Epithelial cell of proximal tubule (primary cell): Measurements from ENCODE around the gene PAK3. TPM values are rescaled to one million over a fixed set of nuclear protein-coding genes. Genes with fewer than 3 reads are reported as not detected.

ENCODE experiments used
- DNase-seq: peaks from one replicate; pipeline ENCODE4 v3.0.0-alpha.2; 2011; ENCODE audit warnings: low read depth
- H3K4me3 ChIP-seq: 2 replicates; pipeline ENCODE4 v1.5.1; 2011; ENCODE audit warnings: low read depth, mild to moderate bottlenecking, low read length
- CTCF ChIP-seq: conservative IDR thresholded peaks from 2 replicates; pipeline ENCODE4 v1.5.1; 2012; ENCODE audit warnings: low read depth, mild to moderate bottlenecking, low read length
- total RNA-seq: library from RNA; depleted of rRNA; stranded (reverse); fragments of >200 nt; gene quantifications from 2 replicates; pipeline ENCODE4 v1.2.3, GENCODE V29; 2015

Gene PAK3
- 4.3 and 4.5 TPM in 2 replicates for total RNA-seq

- peak within 1 kb of the TSS; percentile 57 for H3K4me3 ChIP-seq
- no peak for TF ChIP-seq CTCF
- DNase-seq = peak; percentile 25
Measured at GRCh38 chrX:111095974-111096895, at the start of gene PAK3. TSS of gene PAK3 (plus strand) at chrX:111096191. CDS start at chrX:111123104, 26,913 bp downstream.

- no peak overlapping the region for H3K4me3 ChIP-seq
- no peak for DNase-seq
- no peak for TF ChIP-seq CTCF
Measured at GRCh38 chrX:111047575-111047974, 48.4 kb upstream of the PAK3 start.

GRCh38 chrX:111052478-111052877 lies 43.5 kb upstream of the PAK3 start:
- H3K4me3 ChIP-seq = no peak overlapping the region
- DNase-seq = no peak
- TF ChIP-seq CTCF = no peak

GRCh38 chrX:111071542-111072277 lies 24.3 kb upstream of the PAK3 start:
- TF ChIP-seq CTCF = no peak
- H3K4me3 ChIP-seq = no peak overlapping the region
- DNase-seq = no peak

GRCh38 chrX:111083081-111083480 lies 12.9 kb upstream of the PAK3 start:
- TF ChIP-seq CTCF = no peak
- H3K4me3 ChIP-seq = no peak overlapping the region

GRCh38 chrX:111086591-111087006 lies 9.4 kb upstream of the PAK3 start:
- no peak for DNase-seq
- no peak for TF ChIP-seq CTCF
- H3K4me3 ChIP-seq = no peak overlapping the region

More at GRCh38 chrX:111083081-111083480, 12.9 kb upstream of the PAK3 start:
- DNase-seq = no peak
